Endothelial cell (in vitro differentiated cells): Measurements from ENCODE around the gene FAM229B. TPM values are rescaled to one million over a fixed set of nuclear protein-coding genes. Genes with fewer than 3 reads are reported as not detected.

Experiments used
- DNase-seq: peaks from one replicate; pipeline ENCODE4 v3.0.0; 2021; ENCODE audit warnings: low spot score
- H3K27ac Mint-ChIP-seq: one replicate; pipeline ENCODE4 v1.8.0; 2021; ENCODE audit warnings: mixed read lengths, inconsistent platforms; ENCODE audit not compliant: unreplicated experiment
- H3K27me3 Mint-ChIP-seq: one replicate; pipeline ENCODE4 v1.8.0; 2021; ENCODE audit warnings: mild to moderate bottlenecking, moderate library complexity, mixed read lengths, inconsistent platforms; ENCODE audit not compliant: unreplicated experiment
- H3K36me3 Mint-ChIP-seq: one replicate; pipeline ENCODE4 v1.8.0; 2021; ENCODE audit warnings: mild to moderate bottlenecking, low read depth, mixed read lengths, inconsistent platforms; ENCODE audit not compliant: unreplicated experiment
- H3K4me1 Mint-ChIP-seq: one replicate; pipeline ENCODE4 v1.8.0; 2021; ENCODE audit warnings: mild to moderate bottlenecking, mixed read lengths, inconsistent platforms; ENCODE audit not compliant: unreplicated experiment
- H3K4me3 Mint-ChIP-seq: one replicate; pipeline ENCODE4 v1.8.0; 2021; ENCODE audit warnings: mild to moderate bottlenecking, mixed read lengths, inconsistent platforms; ENCODE audit not compliant: unreplicated experiment
- H3K9me3 Mint-ChIP-seq: one replicate; pipeline ENCODE4 v1.8.0; 2021; ENCODE audit warnings: mixed read lengths, inconsistent platforms; ENCODE audit not compliant: unreplicated experiment
- CTCF ChIP-seq: fragments of 200-600 bp; sonication (generic); IDR thresholded peaks from one replicate; pipeline ENCODE4 v1.5.0; 2021; ENCODE audit warnings: antibody characterized with exemption; ENCODE audit not compliant: unreplicated experiment
- total RNA-seq: library from RNA; stranded (reverse); fragmentation: NEBNext Ultra II Directional; extraction: Animal tissue kit (Norgen Biotek cat#: 25700); gene quantifications from one replicate; pipeline ENCODE4 v1.2.1, GENCODE V29; 2021; ENCODE audit not compliant: unreplicated experiment

FAM229B gene
- total RNA-seq, 1 donor from 2014 or later = 20.9 TPM

GRCh38 chr6:112066606-112067005 lies 20.8 kb upstream of the FAM229B start:
- Mint-ChIP-seq H3K4me3 (no peak overlapping the region), H3K27me3 (no peaks in the 10 kb centered on the region)
- no peak for TF ChIP-seq CTCF

GRCh38 chr6:112081569-112081968 lies 5.8 kb upstream of the FAM229B start:
- Mint-ChIP-seq H3K4me3 (no peak overlapping the region), H3K9me3 (no peaks in the 10 kb centered on the region), H3K27me3 (no peaks in the 10 kb centered on the region), H3K36me3 (no peaks in the 10 kb centered on the region), H3K4me1 (peaks cover 2% of the 10 kb centered on the region), H3K27ac (no peak overlapping the region)
- no peak for DNase-seq
- TF ChIP-seq CTCF = no peak

More at GRCh38 chr6:112066606-112067005, 20.8 kb upstream of the FAM229B start:
- Mint-ChIP-seq H3K36me3 (no peaks in the 10 kb centered on the region), H3K4me1 (no peaks in the 10 kb centered on the region), H3K9me3 (no peaks in the 10 kb centered on the region), H3K27ac (no peak overlapping the region)
- no peak for DNase-seq

GRCh38 chr6:112085286-112086065 lies 1.9 kb upstream of the FAM229B start:
- Mint-ChIP-seq H3K27ac (no peak overlapping the region), H3K9me3 (no peaks in the 10 kb centered on the region), H3K4me3 (no peak overlapping the region), H3K36me3 (no peaks in the 10 kb centered on the region), H3K27me3 (no peaks in the 10 kb centered on the region), H3K4me1 (peaks cover 2% of the 10 kb centered on the region)
- DNase-seq = no peak
- TF ChIP-seq CTCF = no peak

GRCh38 chr6:112086744-112087135 lies 651 bp upstream of the FAM229B start:
- no peak overlapping the region for H3K4me3 Mint-ChIP-seq
- DNase-seq = no peak
- H3K4me1 Mint-ChIP-seq = peaks cover 2% of the 10 kb centered on the region
- no peaks in the 10 kb centered on the region for H3K9me3 Mint-ChIP-seq
- no peaks in the 10 kb centered on the region for H3K36me3 Mint-ChIP-seq
- TF ChIP-seq CTCF = no peak
- no peaks in the 10 kb centered on the region for H3K27me3 Mint-ChIP-seq
- no peak overlapping the region for H3K27ac Mint-ChIP-seq

- Mint-ChIP-seq H3K36me3 (no peaks in the 10 kb centered on the region), H3K4me3 (no peak overlapping the region), H3K4me1 (peaks cover 2% of the 10 kb centered on the region)
These were observed 525 bp downstream of the FAM229B start for GRCh38 chr6:112087916-112088315.

More at GRCh38 chr6:112087916-112088315, 525 bp downstream of the FAM229B start:
- Mint-ChIP-seq H3K27ac (no peak overlapping the region), H3K9me3 (no peaks in the 10 kb centered on the region), H3K27me3 (no peaks in the 10 kb centered on the region)
- DNase-seq = no peak
- no peak for TF ChIP-seq CTCF
